NCI-H345 treated with DMSO at 0.1 percent for 48 hours (cell line): ENCODE measurements around the gene C6orf120.
"Not testable (repeated sequence)": the region's sequence is repeated elsewhere in the genome, so short reads cannot be mapped to it uniquely, and the experiment has no call there.

ENCODE experiments used
- DNase-seq: peaks from one replicate; lab custom pipeline; 2025; ENCODE audit not compliant: unreplicated experiment; lab: John Stamatoyannopoulos, UW

C6orf120 gene

DNA sequence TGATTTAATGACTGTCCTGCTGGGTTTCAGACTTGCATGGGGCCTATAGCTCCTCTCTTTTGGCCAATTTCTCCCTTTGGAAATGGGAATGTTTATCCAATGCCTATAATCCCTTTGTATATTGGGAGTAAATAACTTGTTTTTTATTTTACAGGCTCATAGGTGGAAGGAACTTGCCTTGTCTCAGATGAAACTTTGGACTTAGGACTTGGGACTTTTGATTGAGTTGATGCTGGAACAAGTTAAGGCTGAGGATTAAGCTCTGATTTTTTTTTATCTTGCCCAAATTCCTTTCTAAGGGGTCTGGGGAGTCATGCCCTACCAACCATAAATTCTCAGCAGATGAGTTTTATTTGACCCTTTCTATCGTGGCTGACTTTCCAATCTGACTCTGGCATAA lies 23.6 kb upstream of the C6orf120 start:
- no peak for DNase-seq

DNA sequence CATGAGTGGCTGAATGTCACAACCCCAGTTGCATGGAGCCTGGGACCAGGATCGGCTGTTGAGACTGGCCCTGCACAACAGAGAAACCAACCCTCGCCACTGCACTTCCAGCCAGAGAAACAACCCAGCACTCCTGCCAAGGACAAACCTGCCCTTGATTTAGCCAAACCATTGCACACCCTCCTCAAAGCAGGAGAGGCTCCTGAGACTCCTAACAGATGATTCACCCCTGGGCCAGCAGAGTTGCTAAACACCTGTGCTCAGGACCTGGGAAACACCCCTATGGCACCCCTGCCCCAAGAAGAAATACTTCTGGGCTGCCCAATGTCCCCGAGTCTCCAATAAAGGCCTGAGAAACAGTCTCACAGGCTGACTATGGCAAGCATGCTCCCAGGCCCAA lies 17.9 kb upstream of the C6orf120 start:
- DNase-seq: no peak

DNA sequence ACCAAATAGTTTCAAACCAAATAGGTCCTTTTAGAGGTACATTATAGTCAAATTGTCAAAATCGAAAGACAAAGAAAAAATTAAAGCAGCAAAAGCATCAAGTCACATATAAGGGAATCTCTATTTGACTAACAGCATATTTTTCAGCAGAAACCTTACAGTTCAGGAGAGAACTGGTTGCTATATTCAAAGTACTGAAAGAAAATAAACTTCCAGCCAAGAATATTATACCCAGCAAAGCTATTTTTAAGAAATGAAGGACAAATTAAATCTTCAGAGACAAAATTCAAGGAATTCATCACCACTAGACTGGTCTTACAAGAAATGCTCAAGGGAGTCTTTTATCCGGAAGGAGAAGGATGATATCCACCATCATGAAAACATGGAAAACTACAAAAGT lies 16.1 kb upstream of the C6orf120 start:
- DNase-seq: no peak

DNA sequence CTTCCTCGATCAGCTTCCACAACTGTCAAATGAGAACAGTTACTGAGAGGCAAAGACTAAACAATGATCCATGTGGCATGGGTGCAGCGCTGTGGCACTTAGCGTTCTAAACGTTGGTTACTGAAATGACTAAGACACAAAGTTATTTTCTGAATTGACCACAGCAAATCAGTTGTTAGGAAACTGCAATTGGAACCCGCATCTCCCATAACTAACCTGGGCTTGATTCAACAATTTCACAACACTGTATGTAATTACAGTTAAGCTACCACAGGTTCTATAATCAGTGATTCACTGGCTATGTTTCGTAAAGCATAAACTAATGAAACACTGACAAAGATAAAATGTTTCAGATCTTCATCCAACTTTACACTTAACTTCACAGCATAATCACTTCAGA lies 12.6 kb upstream of the C6orf120 start:
- no peak for DNase-seq

DNA sequence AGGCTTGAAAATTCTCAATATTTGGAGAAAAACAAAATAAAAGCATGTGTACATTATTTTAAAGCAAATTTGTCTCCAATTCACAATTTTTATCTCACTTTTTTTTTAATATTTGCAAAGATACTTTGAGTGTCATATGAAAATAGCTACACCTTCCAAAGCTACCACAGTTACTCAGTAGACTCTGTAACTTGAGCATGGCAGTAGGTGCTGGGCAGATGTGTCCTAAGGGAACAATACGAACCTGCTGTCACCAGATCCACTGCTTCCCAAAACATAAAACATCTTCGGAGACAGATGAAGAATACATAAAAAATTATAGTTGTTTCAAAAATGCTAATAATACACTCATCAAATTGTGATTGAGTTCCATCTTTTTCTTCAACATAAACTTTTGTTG lies 10.7 kb upstream of the C6orf120 start:
- DNase-seq: no peak

DNA sequence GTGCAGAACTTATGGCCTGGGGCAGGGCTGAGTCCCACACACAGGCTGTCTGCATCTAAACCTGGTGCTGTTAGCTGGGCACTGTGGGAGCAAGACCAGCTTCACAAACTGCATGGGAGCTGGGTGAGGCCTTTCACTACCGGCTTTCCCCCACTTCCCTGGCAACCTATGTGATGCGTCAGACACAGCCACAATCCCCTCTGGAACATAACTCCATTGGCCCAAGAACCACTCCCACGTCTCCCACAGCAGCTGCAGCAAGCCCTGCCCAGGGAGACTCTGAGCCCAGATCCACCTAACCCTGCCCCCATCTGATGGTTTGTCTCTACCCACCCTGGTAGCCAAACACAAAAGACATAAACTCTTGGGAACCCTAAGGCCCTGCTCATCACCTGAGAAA lies 9.4 kb upstream of the C6orf120 start:
- DNase-seq: no peak

DNA sequence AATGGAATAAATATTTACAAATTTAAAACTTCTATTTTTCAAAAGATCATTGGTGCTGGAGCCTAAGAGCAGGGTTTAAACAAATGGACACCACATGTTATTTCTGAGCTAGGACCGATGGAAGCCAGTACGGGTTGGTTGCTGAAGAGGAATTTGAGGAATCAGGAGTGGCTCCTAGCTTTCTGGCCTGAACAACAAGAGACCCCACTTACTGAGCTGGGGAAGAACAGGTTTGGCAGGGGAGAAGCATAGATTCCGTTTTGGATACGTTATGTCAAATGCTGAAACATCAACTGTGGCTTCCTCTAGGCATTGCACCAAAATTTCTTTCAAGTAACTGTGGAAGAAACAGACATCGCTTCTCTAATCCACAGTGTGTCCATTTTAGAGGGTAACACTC lies 6.8 kb upstream of the C6orf120 start:
- no peak for DNase-seq

DNA sequence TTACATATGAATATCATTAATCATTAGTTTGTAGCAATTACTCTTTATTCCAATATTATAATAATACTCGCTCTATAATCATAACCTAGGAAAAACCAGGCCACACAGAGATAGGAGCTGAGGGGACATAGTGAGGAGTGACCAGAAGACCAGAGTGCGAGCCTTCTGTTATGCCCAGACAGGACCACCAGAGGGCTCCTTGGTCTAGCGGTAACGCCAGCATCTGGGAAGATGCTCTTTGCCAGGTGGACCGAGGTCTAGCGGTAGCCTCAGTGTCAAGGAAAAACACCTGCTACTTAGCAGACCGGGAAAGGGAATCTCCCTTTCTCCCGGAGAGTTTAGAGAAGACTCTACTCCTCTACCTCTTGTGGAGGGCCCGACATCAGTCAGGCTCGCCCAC lies 4.8 kb upstream of the C6orf120 start:
- DNase-seq: not testable (repeated sequence)

DNA sequence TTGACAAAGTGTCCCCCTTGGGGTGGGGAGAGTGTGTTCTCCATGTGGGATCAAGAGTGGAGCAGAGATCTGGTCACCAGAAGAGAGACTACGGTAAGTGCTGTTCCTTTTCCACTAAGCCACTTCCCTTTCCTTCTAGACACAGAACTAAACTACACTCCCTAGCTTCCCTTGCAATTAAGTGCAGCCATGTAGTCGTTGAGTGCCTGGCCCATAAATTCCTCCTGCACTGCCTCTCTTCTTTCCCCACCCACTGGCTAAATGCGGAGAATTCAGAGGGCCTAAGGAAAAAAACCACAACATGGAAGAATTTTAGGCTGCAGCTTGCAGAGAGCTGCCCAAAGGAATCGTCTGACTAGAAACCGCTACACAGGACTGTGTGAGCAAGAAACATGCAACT lies 1.6 kb upstream of the C6orf120 start:
- DNase-seq: no peak

DNA sequence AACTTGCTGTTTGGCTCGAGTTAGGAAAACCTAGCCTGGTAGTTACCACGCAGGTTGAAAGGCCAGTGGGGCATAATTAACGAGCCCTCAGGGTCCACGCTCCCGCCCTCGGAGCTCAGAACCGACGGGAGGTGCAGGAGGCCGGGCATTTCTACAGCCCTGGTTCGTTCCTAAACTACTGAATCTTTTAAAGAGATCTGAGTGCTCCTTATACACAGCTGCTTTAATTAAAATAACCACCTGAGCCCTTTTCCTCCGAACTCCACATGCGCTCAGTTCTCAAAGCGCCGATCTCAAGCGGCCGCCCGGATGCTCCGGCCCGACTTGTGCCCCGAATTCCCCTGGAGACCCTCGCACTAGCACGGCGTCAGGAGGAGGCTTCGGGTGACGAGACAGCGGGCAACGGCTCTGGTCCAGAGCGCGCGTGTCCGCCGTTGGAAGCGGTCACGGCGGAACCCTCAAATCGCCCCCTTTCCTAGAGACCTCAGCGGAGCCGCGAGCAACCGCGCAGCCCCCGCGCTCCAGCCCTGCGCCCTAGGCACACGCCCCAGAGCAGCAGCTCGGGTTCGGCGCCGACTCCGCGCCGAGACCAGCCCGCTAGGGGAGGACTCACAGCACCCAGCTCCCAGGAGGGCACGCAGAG lies 494 bp upstream of the C6orf120 start:
- DNase-seq: no peak

DNA sequence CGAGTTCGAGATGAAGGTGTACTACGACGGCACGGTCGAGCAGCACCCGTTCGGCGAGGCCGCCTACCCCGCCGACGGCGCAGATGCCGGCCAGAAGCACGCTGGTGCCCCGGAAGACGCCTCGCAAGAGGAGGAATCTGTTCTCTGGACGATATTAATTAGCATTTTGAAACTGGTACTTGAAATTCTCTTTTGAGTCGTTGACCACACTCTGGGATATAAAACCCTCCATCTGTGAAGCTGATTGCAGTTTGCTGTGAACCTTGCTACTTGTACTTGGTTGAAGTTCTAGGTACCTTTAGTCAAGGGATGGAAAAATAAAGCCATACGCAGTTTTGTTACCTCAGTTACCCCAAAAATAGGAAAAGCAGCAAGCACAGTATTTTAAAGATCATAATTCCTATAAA lies 917 bp downstream of the C6orf120 start:
- no peak for DNase-seq

DNA sequence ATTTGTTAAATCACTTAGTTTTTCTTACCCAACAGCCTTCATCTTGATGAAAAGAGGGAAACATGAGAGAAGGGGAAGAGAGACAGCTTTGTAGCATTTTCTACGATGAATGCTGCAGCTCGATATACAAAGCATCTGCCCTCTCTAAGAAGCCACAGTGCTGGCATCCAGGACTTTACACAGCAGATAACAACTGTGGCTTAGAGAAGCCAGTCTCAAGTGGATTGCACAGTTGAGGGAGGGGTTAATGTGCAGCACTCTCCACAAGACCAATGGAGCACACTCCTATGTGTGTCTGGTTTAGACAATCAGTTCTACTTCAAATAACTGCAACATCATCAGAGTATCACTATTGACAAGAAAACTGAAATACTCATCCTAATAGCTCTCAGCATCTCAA lies 5.8 kb downstream of the C6orf120 start:
- no peak for DNase-seq

DNA sequence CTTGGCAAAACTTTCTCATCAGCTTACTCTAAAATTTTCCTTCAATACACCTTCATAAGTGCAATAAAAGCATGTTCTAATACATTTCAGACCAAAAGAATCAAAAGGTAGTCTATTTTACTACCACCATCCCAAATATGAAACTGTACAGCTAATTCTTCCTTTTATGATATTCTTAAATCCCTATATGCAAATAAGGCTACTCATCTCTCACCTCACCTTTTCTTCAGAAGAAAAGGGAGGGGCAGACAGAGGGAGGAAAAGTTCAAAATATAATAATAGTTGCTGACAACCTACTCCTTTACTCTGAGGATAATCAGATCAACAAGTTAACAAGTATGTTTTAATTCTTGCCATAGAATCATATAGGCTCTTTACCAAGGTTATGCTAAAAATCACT lies 7.4 kb downstream of the C6orf120 start:
- DNase-seq: no peak

DNA sequence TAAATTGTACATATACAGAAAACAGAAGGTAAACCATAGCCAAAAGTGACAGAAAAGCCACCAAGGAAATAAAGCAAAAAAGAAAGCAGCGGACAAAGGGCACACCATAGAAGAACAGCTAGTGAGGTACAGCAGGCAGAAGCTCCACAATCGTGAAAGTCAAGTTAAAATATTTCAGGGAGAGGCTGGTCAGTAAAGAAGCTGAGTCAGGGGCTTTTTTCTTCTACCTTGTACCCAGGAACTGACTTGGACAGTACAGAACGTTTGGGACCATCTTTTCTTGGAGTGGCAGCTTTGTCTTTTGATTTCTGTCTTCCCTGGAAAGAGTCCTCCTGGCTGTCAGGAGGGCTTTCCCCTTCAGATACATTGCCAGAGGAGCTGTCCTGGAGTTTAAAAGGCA lies 8.1 kb downstream of the C6orf120 start:
- DNase-seq: no peak

DNA sequence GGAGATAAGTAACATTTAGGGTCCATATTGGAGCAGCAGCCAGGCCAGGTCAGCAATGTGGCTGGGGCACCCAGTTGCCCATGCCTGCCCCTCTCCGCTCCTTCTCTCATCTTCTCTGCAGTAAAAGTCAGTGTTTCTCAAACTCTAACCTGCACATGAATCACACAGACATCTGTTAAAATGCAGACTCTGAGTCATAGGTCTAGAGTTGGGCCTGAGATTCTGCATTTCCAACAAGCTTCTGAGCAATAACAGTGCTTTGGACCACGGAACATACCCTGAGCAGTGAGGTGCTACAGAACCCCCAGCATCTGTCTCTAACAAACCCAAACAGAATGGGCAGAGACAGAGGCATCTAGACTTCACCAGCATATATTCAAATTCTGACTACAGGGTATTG lies 12.3 kb downstream of the C6orf120 start:
- no peak for DNase-seq

DNA sequence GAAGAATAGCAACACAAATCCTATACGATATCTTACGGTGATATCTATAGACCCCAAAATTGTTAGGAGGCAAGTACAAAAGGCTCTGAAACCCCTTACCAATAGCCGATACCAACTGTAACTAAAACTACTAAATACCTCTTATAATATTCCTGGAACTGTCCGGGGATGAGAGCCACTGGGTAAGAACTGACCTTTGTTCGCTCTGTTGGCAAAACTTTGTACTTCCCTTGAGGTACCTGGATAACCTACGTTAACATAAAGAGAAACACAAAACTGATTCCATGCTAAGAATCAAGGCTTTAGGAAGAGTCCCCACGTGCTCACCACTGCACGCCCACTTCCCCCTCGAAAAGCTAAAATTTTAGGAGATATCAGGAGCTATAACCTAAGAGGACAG lies 12.7 kb downstream of the C6orf120 start:
- no peak for DNase-seq

DNA sequence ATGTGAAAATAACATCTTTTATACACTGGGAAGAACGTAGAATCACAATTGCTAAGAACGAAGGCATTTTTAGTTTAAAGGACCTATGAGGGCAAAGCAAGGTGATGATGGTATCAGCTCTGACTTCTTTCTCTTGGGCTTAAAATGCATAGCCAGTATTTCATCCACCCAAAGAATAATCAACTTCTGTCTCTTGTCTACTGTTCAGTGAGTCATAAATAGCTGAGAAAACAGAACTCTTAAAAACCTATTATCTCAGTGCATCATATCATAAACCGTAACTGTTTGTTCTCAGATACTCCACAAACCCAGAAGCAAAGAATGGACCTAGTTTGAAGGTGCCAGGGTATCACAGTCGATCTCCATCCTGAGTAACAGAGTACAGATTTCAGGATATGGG lies 17.2 kb downstream of the C6orf120 start:
- no peak for DNase-seq

DNA sequence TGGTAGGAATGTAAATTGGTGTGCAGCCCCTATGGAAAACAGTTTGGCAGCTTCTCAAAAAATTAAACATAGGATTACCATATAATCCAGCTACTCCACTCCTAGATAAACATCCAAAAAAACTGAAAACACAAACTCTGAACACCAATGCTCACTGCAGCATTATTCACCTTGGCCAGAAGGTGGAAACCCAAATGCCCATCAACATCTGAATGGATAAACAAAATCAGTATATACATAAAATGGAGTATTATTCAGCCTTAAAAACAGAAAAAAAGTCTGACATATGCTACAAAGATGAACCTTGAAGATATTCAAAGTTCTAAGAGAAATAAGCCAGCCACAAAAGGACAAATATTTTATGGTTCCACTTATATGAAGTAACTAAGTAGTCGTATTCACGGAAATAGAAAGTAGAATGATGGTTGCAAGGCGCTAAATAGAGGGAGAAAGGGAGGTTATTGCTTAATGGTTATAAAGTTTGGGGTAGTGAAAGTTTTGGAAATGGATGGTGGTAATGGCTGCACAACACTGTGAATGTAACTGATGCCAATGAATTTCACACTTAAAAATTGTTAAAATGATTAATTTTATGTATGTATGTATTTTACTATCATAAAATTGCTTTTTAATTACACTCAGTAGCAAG lies 18.4 kb downstream of the C6orf120 start:
- no peak for DNase-seq

DNA sequence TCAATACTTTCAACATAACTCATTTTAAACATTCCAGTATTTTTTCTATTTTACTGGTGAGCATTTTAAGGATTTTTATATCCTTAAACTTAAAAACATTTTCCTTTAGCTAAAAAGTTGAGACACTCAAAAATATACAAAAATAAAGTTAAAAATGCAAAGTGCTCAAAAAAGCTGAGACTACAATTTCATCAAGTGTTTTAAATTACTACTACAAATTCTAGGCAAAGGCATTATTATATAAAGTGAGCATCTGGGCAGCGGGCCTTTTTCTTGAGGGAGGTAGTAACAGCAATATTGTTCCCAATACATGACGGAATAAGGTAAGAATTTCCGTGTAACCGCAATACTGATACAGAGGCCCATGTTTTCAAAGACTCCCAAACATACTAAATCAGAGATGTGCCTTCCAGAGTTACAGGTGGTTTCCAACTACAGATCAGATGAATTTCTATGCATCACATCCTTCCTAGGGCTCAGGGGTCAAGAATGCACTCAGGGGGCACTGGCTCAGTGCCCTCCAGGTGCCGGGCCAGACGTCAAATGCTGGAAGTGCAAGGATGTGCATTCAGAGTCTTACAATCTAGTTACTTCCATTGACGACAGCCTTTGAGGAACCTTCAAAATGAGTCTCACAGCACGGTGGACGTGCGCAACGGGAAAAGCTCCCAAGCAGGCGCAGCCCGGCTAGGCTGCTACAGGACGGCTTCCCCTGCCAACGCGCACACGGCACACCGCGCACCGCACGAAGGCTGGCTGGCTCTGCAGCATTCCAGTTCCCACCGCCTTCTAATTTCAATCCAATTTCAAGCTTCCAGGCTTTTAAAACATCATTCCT lies 20.7 kb downstream of the C6orf120 start:
- no peak for DNase-seq

DNA sequence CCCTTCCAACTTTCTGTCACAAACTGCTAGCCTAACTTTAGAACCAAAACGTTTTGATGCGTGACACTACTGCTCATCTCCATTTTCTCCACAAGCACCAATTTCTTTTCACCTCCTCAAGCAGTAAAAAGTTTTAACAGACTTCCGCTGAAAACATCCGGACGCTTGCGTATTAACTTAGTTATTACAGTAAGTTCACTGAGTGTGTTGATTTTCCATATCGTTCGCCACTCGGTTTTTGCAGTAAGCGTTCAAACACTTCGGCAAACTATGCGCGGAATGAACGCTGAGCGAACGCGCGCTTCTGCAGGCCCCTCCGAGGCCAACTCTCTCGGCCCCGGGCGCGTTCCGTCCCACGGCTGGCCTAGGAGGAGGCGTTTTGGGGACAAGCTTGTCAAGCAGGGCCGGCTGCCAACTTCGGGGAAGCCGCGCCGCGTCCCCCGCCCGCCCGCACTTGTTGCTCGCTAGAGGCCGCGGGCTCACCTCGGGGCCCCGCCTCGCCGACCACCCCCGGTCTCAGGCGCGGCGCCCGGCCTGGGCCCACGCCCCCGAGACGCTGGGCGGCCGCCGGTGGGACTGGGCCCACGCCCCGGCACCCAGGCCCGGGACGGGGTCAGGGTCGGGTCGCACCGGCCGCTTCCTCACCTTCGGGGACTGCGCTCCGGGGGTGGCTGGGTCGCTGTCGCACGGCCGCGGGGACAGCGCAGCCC lies 21.4 kb downstream of the C6orf120 start:
- DNase-seq: no peak

DNA sequence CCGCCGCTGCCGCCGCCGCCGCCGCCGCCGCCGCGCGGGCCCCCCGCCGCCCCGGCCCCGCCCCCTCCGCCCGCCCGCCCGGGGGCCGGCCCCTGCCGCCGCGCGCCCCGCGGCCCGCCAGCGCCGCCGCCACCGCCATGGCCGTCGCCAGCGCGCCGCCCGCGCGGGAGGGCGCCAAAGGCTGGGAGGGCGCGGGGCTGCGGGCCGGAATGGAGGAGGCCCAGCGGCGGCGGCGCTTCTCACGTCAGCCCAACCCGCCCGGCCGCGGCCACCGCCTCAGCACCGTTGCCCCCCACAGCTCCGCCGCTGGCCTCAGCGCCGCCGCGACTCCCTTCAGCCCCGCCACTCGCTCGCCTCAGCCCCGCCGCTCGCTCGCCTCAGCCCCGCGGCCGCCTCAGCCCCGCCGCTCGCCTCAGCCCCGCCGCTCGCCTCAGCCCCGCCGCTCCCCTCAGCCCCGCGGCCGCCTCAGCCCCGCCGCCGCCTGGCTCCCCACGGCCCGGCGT lies 22.1 kb downstream of the C6orf120 start:
- DNase-seq: no peak
